Heart left ventricle (tissue), 16 donors: ENCODE measurements around the gene EWSR1. TPM values are rescaled to one million over a fixed set of nuclear protein-coding genes. Genes with fewer than 3 reads are reported as not detected.

ENCODE experiments used
- ATAC-seq, 4 donors: fragments of 200-7000 bp; cut with Tn5 transposase; one replicate each; pipeline ENCODE4 v1.9.1; 2020 to 2022; ENCODE audit warnings: moderate library complexity in 4 of 4, mild to moderate bottlenecking in 3 of 4, moderate number of reproducible peaks in 1 of 4
- DNase-seq, 5 donors: peaks; one replicate each; pipeline ENCODE4 v3.0.0-alpha.2; 2020
- H3K27ac ChIP-seq, 12 donors: fragments of 200-600 bp; sonication (generic) in 4 of 12; one replicate each; pipeline versions ENCODE4 v1.5.0 to v1.8.0; 2016 to 2022; ENCODE audit warnings: mild to moderate bottlenecking in 2 of 12
- H3K27me3 ChIP-seq, 9 donors: fragments of 200-600 bp; sonication (generic) in 2 of 9; one replicate each; pipeline versions ENCODE4 v1.5.1 to v1.8.0; 2016 to 2022; ENCODE audit warnings: mild to moderate bottlenecking in 3 of 9
- H3K36me3 ChIP-seq, 9 donors: fragments of 200-600 bp; sonication (generic) in 2 of 9; one replicate each; pipeline versions ENCODE4 v1.5.0 to v1.8.0; 2018 to 2022; ENCODE audit warnings: mild to moderate bottlenecking in 2 of 9
- H3K4me1 ChIP-seq, 12 donors: fragments of 200-600 bp; sonication (generic) in 4 of 12; one replicate each; pipeline versions ENCODE4 v1.5.0 to v1.8.0; 2016 to 2022; ENCODE audit warnings: mild to moderate bottlenecking in 3 of 12
- H3K4me3 ChIP-seq, 12 donors: fragments of 200-600 bp; sonication (generic) in 4 of 12; one replicate each; pipeline versions ENCODE4 v1.5.0 to v1.8.0; 2017 to 2022; ENCODE audit warnings: mild to moderate bottlenecking in 9 of 12, moderate library complexity in 4 of 12
- H3K9me3 ChIP-seq, 12 donors: fragments of 200-600 bp; sonication (generic) in 4 of 12; one replicate each; pipeline versions ENCODE4 v1.5.0 to v1.8.0; 2016 to 2022; ENCODE audit warnings: mild to moderate bottlenecking in 1 of 12
- POLR2A ChIP-seq, 2 donors: fragments of 450-650 bp; IDR thresholded peaks; one replicate each; pipeline ENCODE4 v1.6.1; 2017; ENCODE audit warnings: antibody characterized with exemption in 2 of 2, mild to moderate bottlenecking in 2 of 2, moderate library complexity in 2 of 2
- WGBS, 4 donors: extraction: QIAGEN DNeasy Blood & Tissue Kit in 2 of 4; methylation state at CpG; one replicate each; pipeline versions ENCODE4 v1.1.5 to v1.1.7; 2013 to 2018; 5-methylcytosine and 5-hydroxymethylcytosine counted together
- intact Hi-C, 10 donors: fragments of 100-400 bp; cut with DNase I; formaldehyde crosslinking; loops; one replicate each; pipeline versions ENCODE4 v1.11.1 to v1.14.2; 2022
- polyA plus RNA-seq, 2 donors: library from polyadenylated mRNA; stranded (reverse); fragments of 200-250 nt; gene quantifications; one replicate each; pipeline ENCODE4 v1.2.3, GENCODE V29; 2013
- total RNA-seq, 9 donors: library from RNA; depleted of rRNA in 2 of 9; stranded (reverse); fragments of >200 nt in 2 of 9; fragmentation: NEBNext Ultra II Directional in 3 of 9; extraction: Animal tissue kit (Norgen Biotek cat#: 25700) in 3 of 9; gene quantifications; one replicate each; pipeline versions ENCODE4 v1.1.0 to v1.2.4, GENCODE V29; 2016 to 2023
- TF ChIP-seq, protein P1 (sequence below), 12 donors: fragments of 200-600 bp; sonication (generic) in 4 of 12; IDR thresholded peaks; one replicate each; pipeline versions ENCODE4 v1.5.0 to v1.8.0; 2018 to 2022; ENCODE audit warnings: antibody characterized with exemption in 12 of 12, mild to moderate bottlenecking in 5 of 12
- donor health status: ischemic (EF 13 %, LVEDD 7.1; RV severe dilation, severe dysfunction).
- donor health status: healthy with polysubstance abuse.
- donor health status: DM: no; HTN: yes; CAD: no.
- donor health status: DM: no; HTN: no; CAD: no.
- donor health status: ischemic (EF 25% LVEDD 6.9; RV normal size, moderate dysfunction).
- donor health status: ischemic (EF 25% LVEDD 5.7; RV mildly dilated, moderate dysfunction).
- donor health status: healthy.
- donor health status: DM: yes; HTN: yes; CAD: no.
- donor health status: ischemic (EF 35%, LVEDD 5.7; RV mildly dilated, moderate dysfunction).
- donor health status: nonischemic (EF 11% LVEDD 7.7; RV severe dilation, severe dysfunction).
- donor health status: DM: yes; HTN: yes; CAD: no.
- donor health status: PGD.
- donor health status: ischemic (EF 29% LVEDD 5.4; RV normal size, mild dysfunction).
- donor health status: nonischemic (EF 23%, LVEDD 6.1; RV moderate dilation, normal function).

Gene EWSR1
- total and polyA plus RNA-seq, 11 donors = 94.3 to 202 (median 138) TPM

DNA sequence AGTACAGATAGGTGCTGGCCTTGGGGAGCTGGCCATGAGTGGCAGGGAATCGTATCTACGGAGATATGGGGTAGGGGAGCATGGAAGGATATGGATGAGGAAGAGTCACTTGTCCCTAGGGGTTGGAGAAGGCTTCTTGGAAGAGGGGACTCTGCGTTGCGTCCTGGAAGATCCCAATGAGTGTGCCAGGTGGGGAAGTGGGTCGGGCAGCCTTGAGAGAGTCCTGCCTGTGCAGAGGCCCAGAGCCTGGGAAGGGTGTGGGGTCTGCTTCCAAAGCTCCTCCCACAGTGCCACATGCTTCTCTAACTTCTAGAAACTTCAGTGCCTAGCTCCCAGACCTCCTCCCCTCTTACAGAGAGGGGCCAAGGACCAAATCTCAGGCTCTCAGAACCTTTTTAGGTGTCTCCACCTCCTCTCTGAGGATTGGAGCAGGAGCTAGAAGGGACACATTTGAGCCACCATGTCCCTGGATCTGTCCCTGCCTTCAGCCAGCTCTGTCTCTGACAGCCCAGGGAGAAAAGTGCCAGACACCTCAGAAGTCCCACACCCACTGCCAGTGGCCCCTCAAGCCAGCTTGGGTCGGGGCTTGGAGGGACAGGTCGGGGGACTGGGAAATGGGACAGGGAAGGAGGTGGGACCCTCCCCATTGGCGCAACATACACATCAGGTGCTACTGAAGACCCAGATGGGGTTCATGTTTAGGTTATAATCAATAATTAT, 11.3 kb upstream of the EWSR1 start:
- Histone ChIP-seq H3K4me1 (no peaks in the 10 kb centered on the region), H3K27me3 (no peaks in the 10 kb centered on the region), H3K27ac (no peak overlapping the region), H3K9me3 (no peaks in the 10 kb centered on the region), H3K36me3 (peaks cover 0 to 11% (median 6%) of the 10 kb centered on the region in 9 donors), H3K4me3 (no peak overlapping the region)
- DNase-seq = no peak
- ATAC-seq = no peak
- no peak for TF ChIP-seq POLR2A (IDR thresholded peaks at IDR 0.05)
- TF ChIP-seq, protein P1, sequence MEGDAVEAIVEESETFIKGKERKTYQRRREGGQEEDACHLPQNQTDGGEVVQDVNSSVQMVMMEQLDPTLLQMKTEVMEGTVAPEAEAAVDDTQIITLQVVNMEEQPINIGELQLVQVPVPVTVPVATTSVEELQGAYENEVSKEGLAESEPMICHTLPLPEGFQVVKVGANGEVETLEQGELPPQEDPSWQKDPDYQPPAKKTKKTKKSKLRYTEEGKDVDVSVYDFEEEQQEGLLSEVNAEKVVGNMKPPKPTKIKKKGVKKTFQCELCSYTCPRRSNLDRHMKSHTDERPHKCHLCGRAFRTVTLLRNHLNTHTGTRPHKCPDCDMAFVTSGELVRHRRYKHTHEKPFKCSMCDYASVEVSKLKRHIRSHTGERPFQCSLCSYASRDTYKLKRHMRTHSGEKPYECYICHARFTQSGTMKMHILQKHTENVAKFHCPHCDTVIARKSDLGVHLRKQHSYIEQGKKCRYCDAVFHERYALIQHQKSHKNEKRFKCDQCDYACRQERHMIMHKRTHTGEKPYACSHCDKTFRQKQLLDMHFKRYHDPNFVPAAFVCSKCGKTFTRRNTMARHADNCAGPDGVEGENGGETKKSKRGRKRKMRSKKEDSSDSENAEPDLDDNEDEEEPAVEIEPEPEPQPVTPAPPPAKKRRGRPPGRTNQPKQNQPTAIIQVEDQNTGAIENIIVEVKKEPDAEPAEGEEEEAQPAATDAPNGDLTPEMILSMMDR (IDR thresholded peaks at IDR 0.05) = no peak
- WGBS, 4 donors = 85 to 91% (median 88%) methylated on average over 8 of the region's 8 CpGs
- intact Hi-C loops = no loop called here

DNA sequence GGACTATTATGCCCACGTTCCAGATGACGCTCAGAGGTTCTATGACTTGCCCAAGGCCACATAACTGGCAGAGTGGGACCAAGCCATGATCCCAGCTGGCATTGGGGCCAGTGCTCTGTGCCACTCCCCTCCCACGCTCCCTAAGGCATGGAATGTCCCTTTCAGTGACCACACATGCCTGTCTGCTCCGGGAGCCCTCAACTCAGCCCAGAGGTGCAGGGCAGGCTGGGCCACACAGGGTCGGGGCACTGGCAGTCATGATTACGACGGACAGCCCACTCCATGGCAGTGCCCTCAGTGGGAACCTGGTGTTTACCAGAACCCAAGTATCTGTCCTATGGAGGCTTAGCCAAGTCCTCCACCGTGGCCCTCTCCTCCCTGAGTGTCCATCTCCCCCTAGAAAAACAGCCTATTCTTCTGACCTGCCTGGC, 10.3 kb upstream of the EWSR1 start:
- H3K4me3 ChIP-seq = no peak overlapping the region
- no peak overlapping the region for H3K27ac ChIP-seq
- ATAC-seq (no peak), DNase-seq (no peak)
- WGBS, 4 donors = 73 to 90% (median 82%) methylated on average over 6 to 8 of the region's 8 CpGs
- intact Hi-C loops = no loop called here
- H3K9me3 ChIP-seq = no peaks in the 10 kb centered on the region
- H3K4me1 ChIP-seq = no peaks in the 10 kb centered on the region
- no peaks in the 10 kb centered on the region for H3K27me3 ChIP-seq
- no peak for TF ChIP-seq POLR2A (IDR thresholded peaks at IDR 0.05)
- TF ChIP-seq, protein P1 (IDR thresholded peaks at IDR 0.05) = no peak
- H3K36me3 ChIP-seq = peaks cover 0 to 11% (median 6%) of the 10 kb centered on the region in 9 donors

DNA sequence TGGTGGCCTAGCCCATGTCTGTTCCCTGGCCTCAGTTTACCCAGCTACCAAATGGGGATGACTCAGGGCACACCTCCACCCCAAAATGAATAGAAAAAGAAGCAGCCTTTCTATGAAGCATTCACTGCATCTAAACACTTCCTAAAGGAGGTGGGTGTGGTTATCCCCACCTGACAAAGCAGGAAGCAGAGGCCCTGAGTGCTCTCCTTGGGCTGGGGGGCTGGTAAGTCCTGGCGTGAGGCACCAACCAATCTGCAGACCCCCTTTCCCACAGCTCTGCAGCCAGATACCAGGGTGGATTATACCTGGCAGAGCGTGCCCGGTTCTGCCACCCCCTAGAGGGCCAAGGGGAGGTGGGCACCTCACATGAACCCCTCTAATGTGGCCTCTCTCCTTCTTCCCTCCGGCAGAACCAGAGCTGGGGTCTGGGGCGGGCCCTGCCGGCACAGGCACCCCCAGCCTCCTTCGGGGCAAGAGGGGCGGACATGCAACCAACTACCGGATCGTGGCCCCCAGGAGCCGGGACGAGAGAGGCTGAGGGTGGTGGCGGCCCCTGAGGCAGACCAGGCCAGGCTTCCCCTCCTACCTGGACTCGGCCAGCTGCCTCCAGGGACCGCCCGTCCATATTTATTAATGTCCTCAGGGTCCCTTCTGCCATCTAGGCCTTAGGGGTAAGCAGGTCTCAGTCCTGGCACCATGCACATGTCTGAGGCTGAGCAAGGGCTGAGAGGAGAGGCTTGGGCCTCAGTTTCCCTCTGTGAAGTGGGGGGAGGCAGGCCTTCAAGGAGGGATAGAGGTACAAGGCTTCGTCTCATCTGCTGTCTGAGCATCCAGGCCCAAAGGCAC, 9.4 kb upstream of the EWSR1 start:
- WGBS, 4 donors = 89 to 97% (median 93%) methylated on average over 4 to 17 of the region's 17 CpGs
- no peak for DNase-seq

More for the DNA sequence above, 9.4 kb upstream of the EWSR1 start:
- H3K36me3 ChIP-seq = peaks cover 0 to 20% (median 6%) of the 10 kb centered on the region in 9 donors
- no peak overlapping the region for H3K4me3 ChIP-seq
- intact Hi-C loops = no loop called here
- TF ChIP-seq POLR2A (IDR thresholded peaks at IDR 0.05) = no peak
- TF ChIP-seq, protein P1 (IDR thresholded peaks at IDR 0.05) = no peak
- H3K27ac ChIP-seq = no peak overlapping the region
- H3K27me3 ChIP-seq = no peaks in the 10 kb centered on the region
- H3K4me1 ChIP-seq = no peaks in the 10 kb centered on the region
- no peaks in the 10 kb centered on the region for H3K9me3 ChIP-seq
- ATAC-seq = no peak
